Neutrophil (primary cell): ENCODE measurements around the gene PSMB4.
"Not testable (repeated sequence)": the region's sequence is repeated elsewhere in the genome, so short reads cannot be mapped to it uniquely, and the experiment has no call there.

Experiments
- H3K27ac ChIP-seq: fragments of 200-600 bp; sonication (generic); 2 replicates; pipeline ENCODE4 v1.5.1; 2016; ENCODE audit warnings: mild to moderate bottlenecking, moderate library complexity
- H3K27me3 ChIP-seq: fragments of 200-600 bp; sonication (generic); 2 replicates; pipeline ENCODE4 v1.6.0; 2016; ENCODE audit warnings: mild to moderate bottlenecking
- H3K36me3 ChIP-seq: fragments of 200-600 bp; sonication (generic); 2 replicates; pipeline ENCODE4 v1.5.1; 2017
- H3K4me1 ChIP-seq, 2 experiments: fragments of 200-600 bp in 1 of 2; sonication (generic) in 1 of 2; 1 replicate in 1 of 2; 2 replicates in 1 of 2; pipeline versions ENCODE4 v1.5.1 to v1.6.1; 2013 to 2016; ENCODE audit warnings: low read depth in 1 of 2, low read length in 1 of 2, mild to moderate bottlenecking in 1 of 2, moderate library complexity in 1 of 2; ENCODE audit not compliant: control insufficient read depth in 1 of 2, insufficient read depth in 1 of 2
- H3K4me3 ChIP-seq, 2 experiments: fragments of 200-600 bp in 1 of 2; sonication (generic) in 1 of 2; 1 replicate in 1 of 2; 2 replicates in 1 of 2; pipeline ENCODE4 v1.5.1; 2013 to 2016; ENCODE audit warnings: low read depth in 1 of 2, low read length in 1 of 2, mild to moderate bottlenecking in 1 of 2, moderate library complexity in 1 of 2
- H3K9me3 ChIP-seq: fragments of 200-600 bp; sonication (generic); 2 replicates; pipeline ENCODE4 v1.5.1; 2016
- CTCF ChIP-seq: fragments of 200-600 bp; sonication (generic); IDR thresholded peaks from 2 replicates; pipeline ENCODE4 v1.5.1; 2016; ENCODE audit warnings: antibody characterized with exemption

The PSMB4 gene

GRCh38 chr1:151377150-151377884, 22.1 kb upstream of the PSMB4 start:
- Histone ChIP-seq H3K9me3 (no peaks in the 10 kb centered on the region), H3K4me1 (no peaks in the 10 kb centered on the region), H3K4me3 (no peak overlapping the region), H3K27ac (no peak overlapping the region), H3K36me3 (no peaks in the 10 kb centered on the region), H3K27me3 (no peaks in the 10 kb centered on the region)
- no peak for TF ChIP-seq CTCF

- TF ChIP-seq CTCF, result no peak
- Histone ChIP-seq H3K27ac (no peak overlapping the region), H3K9me3 (no peaks in the 10 kb centered on the region), H3K4me1 (no peaks in the 10 kb centered on the region), H3K27me3 (no peaks in the 10 kb centered on the region), H3K36me3 (no peaks in the 10 kb centered on the region), H3K4me3 (no peak overlapping the region)
These were observed 14.8 kb upstream of the PSMB4 start for GRCh38 chr1:151384584-151384983.

GRCh38 chr1:151386002-151386401, 13.4 kb upstream of the PSMB4 start:
- H3K4me1 ChIP-seq, result no peaks in the 10 kb centered on the region

GRCh38 chr1:151390221-151391078, 8.9 kb upstream of the PSMB4 start:
- H3K9me3 ChIP-seq, H3K4me1 ChIP-seq, H3K4me3 ChIP-seq, H3K27me3 ChIP-seq, H3K36me3 ChIP-seq, H3K27ac ChIP-seq: not testable (repeated sequence)

More at GRCh38 chr1:151386002-151386401, 13.4 kb upstream of the PSMB4 start:
- Histone ChIP-seq H3K9me3 (no peaks in the 10 kb centered on the region), H3K27me3 (no peaks in the 10 kb centered on the region), H3K27ac (no peak overlapping the region), H3K36me3 (no peaks in the 10 kb centered on the region), H3K4me3 (no peak overlapping the region)
- no peak for TF ChIP-seq CTCF

- Histone ChIP-seq H3K27ac (no peak overlapping the region), H3K36me3 (no peaks in the 10 kb centered on the region), H3K4me3 (no peak overlapping the region), H3K27me3 (peaks cover 5% of the 10 kb centered on the region), H3K4me1 (no peaks in the 10 kb centered on the region), H3K9me3 (no peaks in the 10 kb centered on the region)
- TF ChIP-seq CTCF, result no peak
These were observed 8.3 kb upstream of the PSMB4 start for GRCh38 chr1:151391079-151391563.

GRCh38 chr1:151393583-151393982, 5.8 kb upstream of the PSMB4 start:
- TF ChIP-seq CTCF, result no peak
- no peak overlapping the region for H3K4me3 ChIP-seq
- H3K27ac ChIP-seq, result no peak overlapping the region
- H3K36me3 ChIP-seq, result no peaks in the 10 kb centered on the region
- H3K27me3 ChIP-seq, result peaks cover 5% of the 10 kb centered on the region
- peaks cover 0 to under 1% of the 10 kb centered on the region in 2 experiments for H3K4me1 ChIP-seq
- H3K9me3 ChIP-seq, result no peaks in the 10 kb centered on the region

GRCh38 chr1:151396265-151396664, 3.1 kb upstream of the PSMB4 start:
- not testable (repeated sequence) for H3K27me3 ChIP-seq, H3K9me3 ChIP-seq, H3K27ac ChIP-seq, H3K4me3 ChIP-seq
- H3K4me1 ChIP-seq, result peaks cover 8 to 15% of the 10 kb centered on the region in 2 experiments
- H3K36me3 ChIP-seq, result peaks cover 12% of the 10 kb centered on the region
